ENCODE measurements around the gene C18orf32. TPM values are rescaled to one million over a fixed set of nuclear protein-coding genes. Genes with fewer than 3 reads are reported as not detected.

The C18orf32 gene
- total RNA-seq = 10.9 and 13.7 TPM in 2 replicates

GRCh38 chr18:49486953-49487710, at the start of gene C18orf32:
Gene C18orf32, minus strand, starts transcription at chr18:49487234. Its CDS starts 3,486 bp downstream, at chr18:49483748.

DNA sequence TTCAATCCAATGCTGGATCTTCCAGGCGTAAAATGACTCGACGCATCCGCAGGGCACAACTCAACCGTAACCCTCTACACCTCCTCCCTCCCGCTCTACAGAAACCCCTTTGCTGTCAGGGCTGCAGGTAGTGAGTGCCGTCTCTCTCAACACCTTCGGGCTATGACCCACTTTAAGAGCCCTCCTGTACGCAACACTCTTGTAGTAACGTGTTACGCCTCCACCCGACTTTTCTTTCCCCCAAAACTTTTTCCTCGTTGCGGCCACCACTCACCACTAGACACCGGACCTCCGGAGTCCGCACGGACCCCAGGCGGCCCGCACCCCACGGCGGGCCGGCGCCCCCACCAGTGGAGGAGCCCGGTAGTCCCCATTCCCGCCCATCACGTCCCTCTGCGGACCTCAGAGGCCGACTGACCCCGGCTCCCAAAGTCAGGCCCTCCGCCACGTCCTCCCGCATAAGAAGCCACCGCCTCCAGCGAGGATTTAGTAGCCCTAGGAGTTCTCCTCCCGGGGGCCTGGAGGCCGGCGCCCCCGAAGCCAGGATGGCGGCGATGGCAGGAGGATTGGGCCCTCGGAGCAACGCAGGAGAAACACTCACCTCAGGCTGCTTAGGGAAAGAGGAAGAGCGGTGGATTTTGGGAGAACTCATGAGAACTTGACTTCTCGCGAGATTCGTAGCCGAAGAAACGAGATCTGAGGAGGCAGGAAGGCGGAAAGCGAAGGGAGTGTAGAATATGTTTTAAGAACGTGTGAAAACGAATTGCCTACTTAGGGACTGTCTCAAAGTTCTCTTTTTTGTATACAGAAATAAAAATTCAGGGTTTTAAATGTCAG, 5.0 kb upstream of the C18orf32 start, which contains the start of gene RPL17:
Gene RPL17 (minus strand): TSS at position 609 of the 837 bp plus-strand sequence.

Other genes starting within 250 kb of the C18orf32 start
- gene DYM, start 26.6 kb downstream of the C18orf32 start, total RNA-seq = 32.1 and 46.5 TPM in 2 replicates
- gene RPL17, start 5.2 kb upstream of the C18orf32 start, total RNA-seq = 2,341 and 2,684 TPM in 2 replicates
- gene LIPG, start 74.8 kb upstream of the C18orf32 start, total RNA-seq = 18.4 and 29.7 TPM in 2 replicates

All from uterine smooth muscle cell (primary cell).